Adrenal gland (tissue), 12 donors: ENCODE measurements around the gene MAPKAP1. TPM values are rescaled to one million over a fixed set of nuclear protein-coding genes. Genes with fewer than 3 reads are reported as not detected.

Source experiments
- DNase-seq, 7 donors: peaks; one replicate each; pipeline ENCODE4 v3.0.0-alpha.2; 2019 to 2020
- H3K27ac ChIP-seq, 5 donors: fragments of 200-600 bp; sonication (generic) in 4 of 5; 1 replicate in 3 of 5; 2 replicates in 2 of 5; pipeline versions ENCODE4 v1.5.1 to v1.8.0; 2016 to 2020; ENCODE audit warnings: mild to moderate bottlenecking in 1 of 5
- H3K27me3 ChIP-seq: fragments of 200-600 bp; 2 replicates; pipeline ENCODE4 v1.8.0; 2021
- H3K36me3 ChIP-seq, 2 donors: fragments of 200-600 bp; replicated peaks in 1 of 2; 1 replicate in 1 of 2; 2 replicates in 1 of 2; pipeline versions ENCODE4 v1.5.1 to v1.8.0; 2018 to 2022
- H3K4me1 ChIP-seq, 2 donors: fragments of 200-600 bp; replicated peaks in 1 of 2; 1 replicate in 1 of 2; 2 replicates in 1 of 2; pipeline versions ENCODE4 v1.5.1 to v1.8.0; 2018 to 2021
- H3K4me3 ChIP-seq, 4 donors: fragments of 200-600 bp; sonication (generic) in 3 of 4; one replicate each; pipeline ENCODE4 v1.5.1; 2016 to 2018
- H3K9me3 ChIP-seq, 3 donors: fragments of 200-600 bp; sonication (generic) in 1 of 3; replicated peaks in 1 of 3; 1 replicate in 2 of 3; 2 replicates in 1 of 3; pipeline versions ENCODE4 v1.5.1 to v1.8.0; 2016 to 2021
- CTCF ChIP-seq, 6 experiments: fragments of 450-650 bp in 4 of 6; fragments of 200-600 bp in 2 of 6; sonication (generic) in 1 of 6; IDR thresholded peaks; 1 replicate in 5 of 6; 2 replicates in 1 of 6; pipeline versions ENCODE4 v1.5.1 to v1.8.0; 2016 to 2021; ENCODE audit warnings: antibody characterized with exemption in 6 of 6, mild to moderate bottlenecking in 2 of 6, moderate library complexity in 1 of 6
- POLR2A ChIP-seq, 2 donors: fragments of 450-650 bp; IDR thresholded peaks; one replicate each; pipeline ENCODE4 v1.6.1; 2017; ENCODE audit warnings: antibody characterized with exemption in 2 of 2, mild to moderate bottlenecking in 2 of 2, moderate library complexity in 1 of 2
- WGBS, 4 donors: extraction: QIAGEN DNeasy Blood & Tissue Kit in 2 of 4; methylation state at CpG; one replicate each; pipeline versions ENCODE4 v1.1.5 to v1.1.7; 2013 to 2017; 5-methylcytosine and 5-hydroxymethylcytosine counted together
- intact Hi-C, 2 donors: fragments of 100-400 bp; cut with DNase I; formaldehyde crosslinking; loops; one replicate each; pipeline versions ENCODE4 v1.14.1 to v1.15.0; 2022 to 2023
- polyA plus RNA-seq, 3 donors: library from polyadenylated mRNA; stranded (reverse); fragments of 200-250 nt in 2 of 3; fragments of 350-450 nt in 1 of 3; fragmentation: Illumina TruSeq in 1 of 3; extraction: RNeasy Lipid Tissue Mini Kit (QIAGEN cat#74804) in 1 of 3; gene quantifications; one replicate each; pipeline ENCODE4 v1.2.3, GENCODE V29; 2013 to 2014
- total RNA-seq, 9 donors: library from RNA; depleted of rRNA in 4 of 9; stranded (reverse); fragments of >200 nt in 4 of 9; fragments of 120-200 nt in 1 of 9; fragmentation: NEBNext Ultra II Directional in 1 of 9; extraction: Animal tissue kit (Norgen Biotek cat#: 25700) in 1 of 9; gene quantifications; one replicate each; pipeline versions ENCODE4 v1.1.0 to v1.2.4, GENCODE V29; 2013 to 2023
- donor health status: healthy with polysubstance abuse.
- donor health status: Bipolar disorder and iron deficiency.
- donor health status: DM: yes; HTN: yes; CAD: no.
- donor health status: DM: no; HTN: no; CAD: no.
- donor health status: DM: no; HTN: no; CAD: no.
- donor health status: DM: yes; HTN: yes; CAD: no.

Gene MAPKAP1
- total and polyA plus RNA-seq, 12 donors = 72.2 to 156 (median 94.9) TPM

GRCh38 chr9:125504616-125505015 is 202.4 kb downstream of the MAPKAP1 start:
- no peaks in the 10 kb centered on the region for H3K27me3 ChIP-seq
- intact Hi-C loops = no loop called here
- no peak for TF ChIP-seq POLR2A (IDR thresholded peaks at IDR 0.05)
- no peak for TF ChIP-seq CTCF (IDR thresholded peaks at IDR 0.05)
- DNase-seq = no peak
- H3K27ac ChIP-seq = no peak overlapping the region
- no peaks in the 10 kb centered on the region for H3K9me3 ChIP-seq
- 96 to 100% (median 100%) methylated on average over 1 of the region's 1 CpG for WGBS, 4 donors
- peaks cover 4 to 8% of the 10 kb centered on the region in 2 donors for H3K4me1 ChIP-seq
- H3K4me3 ChIP-seq = no peak overlapping the region
- H3K36me3 ChIP-seq = no peaks in the 10 kb centered on the region

GRCh38 chr9:125497906-125498305 is 209.1 kb downstream of the MAPKAP1 start:
- Histone ChIP-seq H3K4me1 (peaks cover 11 to 24% of the 10 kb centered on the region in 2 donors), H3K27me3 (no peaks in the 10 kb centered on the region), H3K27ac (peak overlapping the region in 4 of 5 donors; percentile 9 to 45 (median 22)), H3K36me3 (no peaks in the 10 kb centered on the region), H3K4me3 (no peak overlapping the region), H3K9me3 (no peaks in the 10 kb centered on the region)
- TF ChIP-seq POLR2A (IDR thresholded peaks at IDR 0.05) (no peak), CTCF (IDR thresholded peaks at IDR 0.05) (no peak)
- DNase-seq = no peak
- intact Hi-C loops = no loop called here
- 29 to 50% (median 37%) methylated on average over 1 of the region's 1 CpG for WGBS, 4 donors

- no peak for DNase-seq
- intact Hi-C loops = no loop called here
- Histone ChIP-seq H3K9me3 (no peaks in the 10 kb centered on the region), H3K4me3 (no peak overlapping the region), H3K27ac (peak overlapping the region in 3 of 5 donors; percentile 9 to 45 (median 22)), H3K4me1 (peaks cover 11 to 24% of the 10 kb centered on the region in 2 donors), H3K36me3 (no peaks in the 10 kb centered on the region), H3K27me3 (no peaks in the 10 kb centered on the region)
- no peak for TF ChIP-seq CTCF (IDR thresholded peaks at IDR 0.05)
- no peak for TF ChIP-seq POLR2A (IDR thresholded peaks at IDR 0.05)
Observed at GRCh38 chr9:125497478-125497877, 209.5 kb downstream of the MAPKAP1 start.

GRCh38 chr9:125496313-125496834 is 210.6 kb downstream of the MAPKAP1 start:
- no peaks in the 10 kb centered on the region for H3K9me3 ChIP-seq
- 87 to 98% (median 95%) methylated on average over 7 of the region's 7 CpGs for WGBS, 4 donors
- intact Hi-C loops = no loop called here
- H3K27me3 ChIP-seq = no peaks in the 10 kb centered on the region
- H3K4me1 ChIP-seq = peaks cover 11 to 24% of the 10 kb centered on the region in 2 donors
- H3K27ac ChIP-seq = no peak overlapping the region
- DNase-seq = no peak
- no peak overlapping the region for H3K4me3 ChIP-seq
- no peak for TF ChIP-seq POLR2A (IDR thresholded peaks at IDR 0.05)
- TF ChIP-seq CTCF (IDR thresholded peaks at IDR 0.05) = no peak
- H3K36me3 ChIP-seq = no peaks in the 10 kb centered on the region
